Panc1 (cell line): Measurements from ENCODE around the gene PPP3R1.

Experiments
- CTCF ChIP-seq: fragments of 450-650 bp; IDR thresholded peaks from 2 replicates; pipeline ENCODE4 v1.5.1; 2017; ENCODE audit warnings: mild to moderate bottlenecking
- POLR2AphosphoS5 ChIP-seq: IDR thresholded peaks from 2 replicates; pipeline ENCODE4 v1.6.1; 2012; ENCODE audit warnings: mild to moderate bottlenecking, low read depth, low read length, moderate library complexity
- REST ChIP-seq, 2 experiments: IDR thresholded peaks; 2 replicates each; pipeline ENCODE4 v1.6.1; 2011 to 2012; ENCODE audit warnings: low read depth in 2 of 2, control low read depth in 1 of 2, low read length in 1 of 2, mild to moderate bottlenecking in 1 of 2, moderate library complexity in 1 of 2; ENCODE audit not compliant: insufficient read depth in 1 of 2

DNA sequence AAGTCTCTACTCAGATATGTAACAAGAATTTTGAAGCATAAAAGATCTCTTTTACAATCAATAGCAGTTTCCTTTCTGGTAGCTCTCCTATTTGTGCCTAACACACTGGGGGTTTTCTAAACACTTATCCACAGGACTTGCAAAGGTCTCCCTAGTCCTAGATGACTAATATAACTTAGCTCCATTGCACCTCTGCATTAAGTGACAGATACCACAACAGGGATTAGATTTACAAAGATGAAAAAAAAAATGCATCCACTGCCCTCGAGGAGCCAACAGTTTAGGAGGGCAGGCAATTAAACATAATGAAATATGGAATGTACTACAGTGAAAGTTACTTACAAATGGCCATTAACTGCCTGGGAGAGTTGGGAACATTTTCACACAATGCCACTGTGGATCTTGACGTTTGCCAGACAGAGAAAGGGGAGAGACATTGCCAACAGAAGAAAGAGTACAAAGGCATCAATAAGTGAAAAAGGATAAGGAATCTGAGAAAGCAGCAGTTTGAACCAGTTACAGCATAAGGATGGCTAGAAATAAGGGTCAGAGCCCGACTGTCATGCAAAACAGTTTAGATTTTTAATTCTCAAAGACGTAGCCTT, 14.3 kb downstream of the PPP3R1 start:
- TF ChIP-seq CTCF (no peak), POLR2AphosphoS5 (no peak), REST (IDR thresholded peaks at IDR 0.05; ENCODE audit: insufficient read depth in 1 of 2, low read depth in 2 of 2, low read length in 1 of 2) (no peak)
